Measurements from ENCODE around the gene WT1.
"Not testable (repeated sequence)": the region's sequence is repeated elsewhere in the genome, so short reads cannot be mapped to it uniquely, and the experiment has no call there.

Gene WT1

GRCh38 chr11:32374261-32374711, 61.1 kb downstream of the WT1 start:
- no peak overlapping the region for H3K27ac ChIP-seq (ENCODE audit: low read depth, low read length)
- 0 out of 2 replicates have a peak, but pooled peaks cover 3% of the 10 kb centered on the region for H3K4me1 ChIP-seq (ENCODE audit: control insufficient read depth, low read length)
- H3K27me3 ChIP-seq (ENCODE audit: control insufficient read depth, low read length): no peaks in the 10 kb centered on the region
- H3F3A ChIP-seq (ENCODE audit: control insufficient read depth, insufficient read depth): no peaks in the 10 kb centered on the region
- H4K20me1 ChIP-seq (ENCODE audit: control insufficient read depth, insufficient read depth, low read depth, low read length): no peaks in the 10 kb centered on the region
- no peak overlapping the region for H3K4me3 ChIP-seq (ENCODE audit: low read length)
- peak overlapping the region; percentile 40 for H3K4me2 ChIP-seq (ENCODE audit: low read length)
- TF ChIP-seq EZH2phosphoT487 (IDR thresholded peaks at IDR 0.05; ENCODE audit: borderline replicate concordance, low read length) (no peak), CTCF (IDR thresholded peaks at IDR 0.05; ENCODE audit: low read depth, low read length, poor library complexity, severe bottlenecking) (peak; percentile 95)
- H3K9me2 ChIP-seq (replicated peaks; ENCODE audit: control insufficient read depth, low read length): no peaks in the 10 kb centered on the region
- H3K79me2 ChIP-seq (ENCODE audit: control insufficient read depth, low read length): no peaks in the 10 kb centered on the region
- H3K36me3 ChIP-seq (ENCODE audit: control insufficient read depth, low read length): no peaks in the 10 kb centered on the region
- peaks cover 3% of the 10 kb centered on the region; the same call in 1 of the 2 replicates for H3K9me3 ChIP-seq (ENCODE audit: control insufficient read depth, insufficient read depth, low read length)

- not testable (repeated sequence) for H3K27me3 ChIP-seq (ENCODE audit: control insufficient read depth, low read length); H3K4me2 ChIP-seq (ENCODE audit: low read length)
Measured at GRCh38 chr11:32369987-32370386, 65.4 kb downstream of the WT1 start.

GRCh38 chr11:32366666-32367065, 68.7 kb downstream of the WT1 start:
- no peak overlapping the region for H3K4me3 ChIP-seq (ENCODE audit: low read length)
- no peaks in the 10 kb centered on the region for H3K4me1 ChIP-seq (ENCODE audit: control insufficient read depth, low read length)
- H3K9me2 ChIP-seq (replicated peaks; ENCODE audit: control insufficient read depth, low read length): no peaks in the 10 kb centered on the region
- TF ChIP-seq EZH2phosphoT487 (IDR thresholded peaks at IDR 0.05; ENCODE audit: borderline replicate concordance, low read length) (no peak), CTCF (IDR thresholded peaks at IDR 0.05; ENCODE audit: low read depth, low read length, poor library complexity, severe bottlenecking) (no peak)
- peaks cover 6% of the 10 kb centered on the region; the same call in 1 of the 2 replicates for H3K9me3 ChIP-seq (ENCODE audit: control insufficient read depth, insufficient read depth, low read length)
- H3K36me3 ChIP-seq (ENCODE audit: control insufficient read depth, low read length): no peaks in the 10 kb centered on the region
- H3F3A ChIP-seq (ENCODE audit: control insufficient read depth, insufficient read depth): no peaks in the 10 kb centered on the region
- H4K20me1 ChIP-seq (ENCODE audit: control insufficient read depth, insufficient read depth, low read depth, low read length): no peaks in the 10 kb centered on the region
- H3K27me3 ChIP-seq (ENCODE audit: control insufficient read depth, low read length): no peaks in the 10 kb centered on the region
- no peaks in the 10 kb centered on the region for H3K79me2 ChIP-seq (ENCODE audit: control insufficient read depth, low read length)
- H3K4me2 ChIP-seq (ENCODE audit: low read length): no peak overlapping the region
- H3K27ac ChIP-seq (ENCODE audit: low read depth, low read length): no peak overlapping the region

More at GRCh38 chr11:32369987-32370386, 65.4 kb downstream of the WT1 start:
- H3K9me3 ChIP-seq (ENCODE audit: control insufficient read depth, insufficient read depth, low read length); H3K27ac ChIP-seq (ENCODE audit: low read depth, low read length); H3K36me3 ChIP-seq (ENCODE audit: control insufficient read depth, low read length); H3K4me1 ChIP-seq (ENCODE audit: control insufficient read depth, low read length); H3K4me3 ChIP-seq (ENCODE audit: low read length); H3K9me2 ChIP-seq (replicated peaks; ENCODE audit: control insufficient read depth, low read length); H3F3A ChIP-seq (ENCODE audit: control insufficient read depth, insufficient read depth); H3K79me2 ChIP-seq (ENCODE audit: control insufficient read depth, low read length); H4K20me1 ChIP-seq (ENCODE audit: control insufficient read depth, insufficient read depth, low read depth, low read length): not testable (repeated sequence)

DNA sequence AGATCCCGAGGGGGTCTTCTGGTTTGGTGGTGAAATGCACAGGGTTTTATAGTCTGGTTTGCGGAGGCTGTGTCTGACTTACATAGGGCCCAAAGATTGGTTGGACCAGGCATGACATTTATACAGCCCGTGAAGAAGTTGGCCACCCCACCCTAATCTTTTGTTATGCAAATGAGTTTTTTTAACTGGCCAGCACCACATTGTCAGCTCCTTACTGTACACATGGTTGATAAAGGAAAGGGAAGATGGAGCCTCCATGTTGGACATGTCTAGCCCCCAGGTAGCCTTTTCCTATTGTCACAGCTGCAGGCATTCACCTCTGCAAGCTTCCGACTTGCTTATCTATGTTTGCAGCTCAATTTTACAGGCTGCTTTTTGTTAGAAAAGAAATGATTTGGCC, 70.1 kb downstream of the WT1 start:
- Histone ChIP-seq H3K79me2 (ENCODE audit: control insufficient read depth, low read length) (no peaks in the 10 kb centered on the region), H3K9me2 (replicated peaks; ENCODE audit: control insufficient read depth, low read length) (no peaks in the 10 kb centered on the region), H3K9me3 (ENCODE audit: control insufficient read depth, insufficient read depth, low read length) (peaks cover 6% of the 10 kb centered on the region; the same call in 1 of the 2 replicates), H3F3A (ENCODE audit: control insufficient read depth, insufficient read depth) (no peaks in the 10 kb centered on the region), H3K36me3 (ENCODE audit: control insufficient read depth, low read length) (no peaks in the 10 kb centered on the region), H4K20me1 (ENCODE audit: control insufficient read depth, insufficient read depth, low read depth, low read length) (no peaks in the 10 kb centered on the region), H3K4me1 (ENCODE audit: control insufficient read depth, low read length) (no peaks in the 10 kb centered on the region), H3K27me3 (ENCODE audit: control insufficient read depth, low read length) (no peaks in the 10 kb centered on the region), H3K27ac (ENCODE audit: low read depth, low read length) (no peak overlapping the region), H3K4me3 (ENCODE audit: low read length) (no peak overlapping the region), H3K4me2 (ENCODE audit: low read length) (no peak overlapping the region)
- TF ChIP-seq CTCF (IDR thresholded peaks at IDR 0.05; ENCODE audit: low read depth, low read length, poor library complexity, severe bottlenecking) (no peak), EZH2phosphoT487 (IDR thresholded peaks at IDR 0.05; ENCODE audit: borderline replicate concordance, low read length) (no peak)

Measured in DOHH2 (cell line).